Parathyroid adenoma (tissue), 2 donors: ENCODE results near the gene MGAM2.

ENCODE experiments used
- H2AFZ ChIP-seq: fragments of 300-600 bp; sonication (generic); one replicate; pipeline ENCODE4 v1.7.0; 2017; ENCODE audit warnings: antibody characterized with exemption, mild to moderate bottlenecking
- H3K27ac ChIP-seq: fragments of 300-600 bp; sonication (generic); one replicate; pipeline ENCODE4 v1.7.0; 2017
- H3K27me3 ChIP-seq: fragments of 300-600 bp; sonication (generic); one replicate; pipeline ENCODE4 v1.7.0; 2017; ENCODE audit warnings: low read length; ENCODE audit not compliant: control insufficient read depth, insufficient read depth
- H3K36me3 ChIP-seq: fragments of 300-600 bp; sonication (generic); one replicate; pipeline ENCODE4 v1.7.0; 2017; ENCODE audit warnings: low read length; ENCODE audit not compliant: control insufficient read depth, insufficient read depth
- H3K4me1 ChIP-seq: fragments of 300-600 bp; sonication (generic); one replicate; pipeline ENCODE4 v1.7.0; 2017; ENCODE audit warnings: control low read depth
- H3K4me2 ChIP-seq: fragments of 300-600 bp; sonication (generic); one replicate; pipeline ENCODE4 v1.7.0; 2017; ENCODE audit warnings: low read length
- H3K4me3 ChIP-seq: fragments of 300-600 bp; sonication (generic); one replicate; pipeline ENCODE4 v1.7.0; 2017; ENCODE audit warnings: low read depth, low read length
- H3K79me2 ChIP-seq: fragments of 300-600 bp; sonication (generic); one replicate; pipeline ENCODE4 v1.7.0; 2017; ENCODE audit warnings: control low read depth
- H3K9ac ChIP-seq: fragments of 300-600 bp; sonication (generic); one replicate; pipeline ENCODE4 v1.7.0; 2017; ENCODE audit warnings: mild to moderate bottlenecking
- H3K9me3 ChIP-seq: fragments of 300-600 bp; sonication (generic); one replicate; pipeline ENCODE4 v1.7.0; 2017; ENCODE audit warnings: low read length; ENCODE audit not compliant: control insufficient read depth
- TF ChIP-seq, protein P1 (sequence below): fragments of 300-600 bp; sonication (generic); IDR thresholded peaks from one replicate; pipeline ENCODE4 v1.7.0; 2017; ENCODE audit warnings: antibody characterized with exemption, mild to moderate bottlenecking
- donor health status: primary hyperparathyroidism.

MGAM2 gene

DNA sequence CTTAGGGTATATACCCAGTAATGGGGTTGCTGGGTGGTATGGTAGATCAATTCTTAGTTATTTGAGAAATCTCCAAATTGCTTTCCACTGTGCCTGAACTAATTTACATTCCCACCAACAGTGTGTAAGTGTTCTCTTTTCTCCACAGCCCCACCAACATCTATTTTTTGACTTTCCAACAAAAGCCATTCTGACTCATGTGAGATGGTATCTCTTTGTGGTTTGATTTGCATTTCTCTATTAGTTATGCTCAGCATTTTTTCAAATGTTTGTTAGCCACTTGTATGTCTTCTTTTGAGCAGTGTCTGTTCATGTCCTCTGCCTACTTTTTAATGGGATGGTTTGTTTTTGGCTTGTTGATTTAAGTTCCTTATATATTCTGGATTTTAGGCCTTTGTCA lies 66.4 kb downstream of the MGAM2 start:
- Histone ChIP-seq H3K9ac (no peak overlapping the region), H3K27me3 (no peaks in the 10 kb centered on the region), H3K9me3 (no peaks in the 10 kb centered on the region), H3K36me3 (no peaks in the 10 kb centered on the region), H2AFZ (no peak overlapping the region), H3K4me1 (no peaks in the 10 kb centered on the region), H3K27ac (no peak overlapping the region), H3K79me2 (no peaks in the 10 kb centered on the region), H3K4me3 (no peak overlapping the region), H3K4me2 (no peak overlapping the region)
- TF ChIP-seq, protein P1, sequence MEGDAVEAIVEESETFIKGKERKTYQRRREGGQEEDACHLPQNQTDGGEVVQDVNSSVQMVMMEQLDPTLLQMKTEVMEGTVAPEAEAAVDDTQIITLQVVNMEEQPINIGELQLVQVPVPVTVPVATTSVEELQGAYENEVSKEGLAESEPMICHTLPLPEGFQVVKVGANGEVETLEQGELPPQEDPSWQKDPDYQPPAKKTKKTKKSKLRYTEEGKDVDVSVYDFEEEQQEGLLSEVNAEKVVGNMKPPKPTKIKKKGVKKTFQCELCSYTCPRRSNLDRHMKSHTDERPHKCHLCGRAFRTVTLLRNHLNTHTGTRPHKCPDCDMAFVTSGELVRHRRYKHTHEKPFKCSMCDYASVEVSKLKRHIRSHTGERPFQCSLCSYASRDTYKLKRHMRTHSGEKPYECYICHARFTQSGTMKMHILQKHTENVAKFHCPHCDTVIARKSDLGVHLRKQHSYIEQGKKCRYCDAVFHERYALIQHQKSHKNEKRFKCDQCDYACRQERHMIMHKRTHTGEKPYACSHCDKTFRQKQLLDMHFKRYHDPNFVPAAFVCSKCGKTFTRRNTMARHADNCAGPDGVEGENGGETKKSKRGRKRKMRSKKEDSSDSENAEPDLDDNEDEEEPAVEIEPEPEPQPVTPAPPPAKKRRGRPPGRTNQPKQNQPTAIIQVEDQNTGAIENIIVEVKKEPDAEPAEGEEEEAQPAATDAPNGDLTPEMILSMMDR, result no peak

GRCh38 chr7:142180426-142180825 lies 68.9 kb downstream of the MGAM2 start:
- no peaks in the 10 kb centered on the region for H3K79me2 ChIP-seq
- H3K27me3 ChIP-seq, result no peaks in the 10 kb centered on the region
- no peak overlapping the region for H3K27ac ChIP-seq
- TF ChIP-seq, protein P1, result no peak
- H3K4me3 ChIP-seq, result no peak overlapping the region
- H3K9me3 ChIP-seq, result no peaks in the 10 kb centered on the region
- H3K36me3 ChIP-seq, result no peaks in the 10 kb centered on the region
- no peak overlapping the region for H3K4me2 ChIP-seq
- H3K4me1 ChIP-seq, result no peaks in the 10 kb centered on the region
- H3K9ac ChIP-seq, result no peak overlapping the region
- no peak overlapping the region for H2AFZ ChIP-seq

DNA sequence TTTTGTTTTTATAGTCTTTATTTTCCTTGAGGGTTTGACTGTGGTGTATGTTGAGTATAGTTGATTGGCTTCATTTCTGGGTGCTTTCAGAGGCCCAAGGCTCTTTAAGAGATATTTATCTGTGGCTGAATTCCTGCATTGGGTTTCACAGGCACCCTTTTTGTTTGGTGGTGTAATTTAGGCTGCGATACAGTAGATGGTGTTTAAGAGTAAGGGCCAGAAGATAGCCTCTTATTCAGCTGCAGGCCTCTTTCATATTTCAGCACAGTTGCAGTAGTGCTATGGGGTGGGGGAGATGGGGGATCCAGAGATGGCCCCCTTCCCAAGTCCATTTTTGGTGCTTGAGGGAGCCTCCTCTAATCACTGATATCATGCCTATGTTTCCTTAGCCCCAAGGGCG lies 69.7 kb downstream of the MGAM2 start:
- Histone ChIP-seq H3K4me2 (no peak overlapping the region), H3K27me3 (no peaks in the 10 kb centered on the region), H3K9ac (no peak overlapping the region), H3K27ac (no peak overlapping the region), H2AFZ (no peak overlapping the region), H3K4me3 (no peak overlapping the region), H3K4me1 (no peaks in the 10 kb centered on the region), H3K36me3 (no peaks in the 10 kb centered on the region), H3K9me3 (no peaks in the 10 kb centered on the region), H3K79me2 (no peaks in the 10 kb centered on the region)
- TF ChIP-seq, protein P1, result no peak

GRCh38 chr7:142181966-142182365 lies 70.4 kb downstream of the MGAM2 start:
- no peaks in the 10 kb centered on the region for H3K79me2 ChIP-seq
- H3K4me3 ChIP-seq, result no peak overlapping the region
- no peaks in the 10 kb centered on the region for H3K36me3 ChIP-seq
- H3K9me3 ChIP-seq, result no peaks in the 10 kb centered on the region
- no peak overlapping the region for H2AFZ ChIP-seq
- H3K4me2 ChIP-seq, result no peak overlapping the region
- no peaks in the 10 kb centered on the region for H3K27me3 ChIP-seq
- H3K9ac ChIP-seq, result no peak overlapping the region
- no peaks in the 10 kb centered on the region for H3K4me1 ChIP-seq
- H3K27ac ChIP-seq, result no peak overlapping the region
- TF ChIP-seq, protein P1, result no peak

- TF ChIP-seq, protein P1, result no peak
- Histone ChIP-seq H3K9ac (no peak overlapping the region), H3K36me3 (no peaks in the 10 kb centered on the region), H3K27ac (no peak overlapping the region), H3K4me3 (no peak overlapping the region), H3K4me2 (no peak overlapping the region), H2AFZ (no peak overlapping the region), H3K4me1 (no peaks in the 10 kb centered on the region), H3K9me3 (no peaks in the 10 kb centered on the region), H3K27me3 (no peaks in the 10 kb centered on the region), H3K79me2 (no peaks in the 10 kb centered on the region)
Measured at GRCh38 chr7:142185069-142185468, 73.6 kb downstream of the MGAM2 start.
